ENCODE results near the gene ADAMTSL1.
A peak's percentile ranks its signal among the peaks of the same experiment; 100 is the strongest.

The ADAMTSL1 gene

GRCh38 chr9:18893046-18893445 is 419.1 kb downstream of the ADAMTSL1 start:
- TF ChIP-seq CTCF (conservative IDR thresholded peaks at IDR 0.05; ENCODE audit: low read depth, low read length), result no peak
- no peak for DNase-seq (ENCODE audit: low read depth)
- H3K4me3 ChIP-seq (ENCODE audit: low read length), result no peak overlapping the region

DNA sequence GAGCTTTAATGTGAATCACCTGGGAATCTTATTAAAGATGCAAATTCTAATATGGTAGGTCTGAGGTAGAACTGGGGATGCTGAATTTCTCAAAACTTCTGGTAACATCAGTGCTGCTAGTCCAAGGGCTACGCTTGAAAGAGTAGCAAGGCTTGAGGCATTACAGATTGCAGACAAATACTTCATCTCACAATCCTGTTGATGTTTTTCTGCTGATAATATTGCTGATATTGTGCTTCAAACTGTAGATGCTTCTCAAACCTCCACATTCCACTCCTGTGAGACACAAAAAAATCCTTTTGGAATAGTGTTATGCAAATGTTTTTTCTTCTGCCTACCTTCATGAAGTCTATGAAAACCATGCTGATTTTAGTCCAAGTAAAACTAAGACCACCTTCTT is 419.5 kb downstream of the ADAMTSL1 start:
- H3K4me3 ChIP-seq (ENCODE audit: low read length), result no peak overlapping the region
- DNase-seq (ENCODE audit: low read depth), result no peak
- no peak for TF ChIP-seq CTCF (conservative IDR thresholded peaks at IDR 0.05; ENCODE audit: low read depth, low read length)

GRCh38 chr9:18896004-18896403 is 422.1 kb downstream of the ADAMTSL1 start:
- H3K4me3 ChIP-seq (ENCODE audit: low read length), result no peak overlapping the region
- no peak for TF ChIP-seq CTCF (conservative IDR thresholded peaks at IDR 0.05; ENCODE audit: low read depth, low read length)
- no peak for DNase-seq (ENCODE audit: low read depth)

DNA sequence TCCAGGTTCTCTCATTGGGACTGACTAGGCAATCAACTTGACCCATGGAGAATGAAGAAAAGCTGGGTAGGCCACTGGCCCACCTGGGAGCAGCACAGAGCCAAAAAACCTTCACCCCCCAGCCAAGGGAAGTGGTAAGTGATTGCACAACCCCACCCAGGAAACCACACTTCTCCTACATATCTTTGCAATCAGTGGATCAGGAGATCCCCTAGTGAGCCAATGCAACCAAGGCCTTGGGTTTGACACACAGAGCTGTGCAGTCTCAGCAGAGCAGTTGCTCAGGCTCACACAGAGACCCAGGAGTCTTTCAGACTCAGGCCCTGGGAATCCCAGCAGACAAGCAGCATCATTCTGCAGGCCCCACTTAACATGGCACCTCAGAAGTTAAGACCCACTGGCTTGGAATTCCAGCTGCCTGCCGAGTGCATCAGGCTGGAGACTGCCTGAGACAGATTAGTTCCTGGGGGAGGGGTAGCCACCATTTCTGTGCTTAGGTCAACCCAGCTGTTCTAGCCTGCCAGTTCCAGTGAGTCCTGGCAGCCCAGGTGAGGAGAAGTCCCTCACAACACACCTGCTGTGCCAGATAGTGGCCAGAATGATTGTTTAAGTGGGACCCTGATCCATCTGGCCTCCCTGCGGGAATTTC is 422.7 kb downstream of the ADAMTSL1 start:
- DNase-seq (ENCODE audit: low read depth), result no peak
- TF ChIP-seq CTCF (conservative IDR thresholded peaks at IDR 0.05; ENCODE audit: low read depth, low read length), result no peak
- no peak overlapping the region for H3K4me3 ChIP-seq (ENCODE audit: low read length)

GRCh38 chr9:18903450-18903849 is 429.5 kb downstream of the ADAMTSL1 start:
- no peak for TF ChIP-seq CTCF (conservative IDR thresholded peaks at IDR 0.05; ENCODE audit: low read depth, low read length)
- no peak overlapping the region for H3K4me3 ChIP-seq (ENCODE audit: low read length)

DNA sequence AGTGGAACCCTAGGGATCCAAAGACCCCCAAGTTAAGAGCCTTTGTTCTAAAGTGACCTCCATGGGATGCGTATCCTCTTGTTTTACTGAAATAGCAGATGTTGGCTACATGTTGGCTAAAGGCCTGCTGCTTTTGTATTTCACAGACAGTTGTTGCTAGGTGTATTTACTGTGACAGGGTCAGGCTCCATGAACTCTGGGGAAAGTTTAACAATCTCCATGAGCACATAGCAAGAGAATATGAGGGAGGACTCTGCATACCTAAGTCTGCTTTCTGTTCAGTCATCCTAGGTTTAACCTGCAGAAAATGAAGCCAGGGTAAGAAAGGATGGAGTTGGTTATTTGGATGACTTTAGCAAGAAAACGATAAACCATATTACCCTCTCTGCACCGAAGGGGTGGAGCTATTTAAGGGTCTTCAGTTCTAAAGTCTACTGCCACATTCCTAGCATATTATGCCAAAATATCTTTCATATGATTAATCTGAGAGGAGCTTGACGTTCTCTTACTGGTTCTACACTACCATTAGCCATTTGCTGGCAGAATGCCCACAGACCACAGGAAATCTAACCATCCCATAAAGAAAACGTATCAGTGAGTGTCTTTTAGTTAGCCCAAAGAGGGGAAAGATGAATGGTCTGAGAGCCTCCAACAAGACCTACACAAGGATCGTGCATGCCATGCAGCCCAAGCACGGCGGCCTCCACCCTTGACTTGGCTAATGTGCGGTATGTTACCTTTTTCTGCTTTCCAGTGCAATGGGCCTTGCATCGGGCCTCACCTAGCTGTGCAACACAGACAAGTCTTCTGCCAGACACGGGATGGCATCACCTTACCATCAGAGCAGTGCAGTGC is 431.3 kb downstream of the ADAMTSL1 start:
- H3K4me3 ChIP-seq (ENCODE audit: low read length), result no peak overlapping the region
- no peak for TF ChIP-seq CTCF (conservative IDR thresholded peaks at IDR 0.05; ENCODE audit: low read depth, low read length)

More at GRCh38 chr9:18903450-18903849, 429.5 kb downstream of the ADAMTSL1 start:
- DNase-seq (ENCODE audit: low read depth), result no peak

More for the DNA sequence above, 431.3 kb downstream of the ADAMTSL1 start:
- DNase-seq (ENCODE audit: low read depth), result peak; percentile 51
